BJ (cell line): ENCODE data around the gene HNRNPA0. TPM values are rescaled to one million over a fixed set of nuclear protein-coding genes. Genes with fewer than 3 reads are reported as not detected.

Source experiments
- CTCF ChIA-PET: fragments of 350-600 bp; formaldehyde crosslinking; extraction: SDS; loops from one replicate; lab custom pipeline; 2021; ENCODE audit warnings: antibody characterized with exemption, inconsistent platforms; lab: Yijun Ruan, JAX
- POLR2A ChIA-PET: fragments of 300-600 bp; sonication (Branson Sonifier 250); formaldehyde crosslinking; extraction: SDS; loops from one replicate; lab custom pipeline; 2021; ENCODE audit warnings: antibody characterized with exemption; lab: Charles Lee
- DNase-seq: peaks from one replicate; pipeline ENCODE4 v3.0.0-alpha.2; 2011; ENCODE audit warnings: low read depth
- H3K27me3 ChIP-seq: 2 replicates; pipeline ENCODE4 v1.6.0; 2011; ENCODE audit warnings: low read length; ENCODE audit not compliant: control insufficient read depth, insufficient read depth
- H3K36me3 ChIP-seq: 2 replicates; pipeline ENCODE4 v1.5.1; 2011; ENCODE audit warnings: low read length; ENCODE audit not compliant: control insufficient read depth, insufficient read depth
- H3K4me3 ChIP-seq: 2 replicates; pipeline ENCODE4 v1.5.1; 2011; ENCODE audit warnings: low read depth, mild to moderate bottlenecking, control low read depth, low read length
- CTCF ChIP-seq: IDR thresholded peaks from 2 replicates; pipeline ENCODE4 v1.5.1; 2011; ENCODE audit warnings: low read depth, mild to moderate bottlenecking, control low read depth, inconsistent platforms, low read length, moderate library complexity; ENCODE audit not compliant: insufficient read depth
- polyA plus RNA-seq: library from polyadenylated mRNA; depleted of rRNA; stranded (reverse); fragments of >200 nt; gene quantifications from 2 replicates; pipeline ENCODE4 v1.2.3, GENCODE V29; 2011

The HNRNPA0 gene
- polyA plus RNA-seq, 1 experiment, result 10.2 TPM

- H3K4me3 ChIP-seq, result no peak overlapping the region
- no peaks in the 10 kb centered on the region for H3K27me3 ChIP-seq
- CTCF ChIA-PET, result interaction anchor here (1.1 kb wide), 1 partner anchor 10 kb away, joined by 3 read pairs; no protein-coding TSS in a partner anchor
- DNase-seq, result no peak
- H3K36me3 ChIP-seq, result no peaks in the 10 kb centered on the region
- POLR2A ChIA-PET, result no interaction called here
- no peak for TF ChIP-seq CTCF
Observed at GRCh38 chr5:137708796-137709559, 45.2 kb downstream of the HNRNPA0 start.

GRCh38 chr5:137708062-137708461, 46.1 kb downstream of the HNRNPA0 start:
- Histone ChIP-seq H3K27me3 (no peaks in the 10 kb centered on the region), H3K4me3 (no peak overlapping the region), H3K36me3 (no peaks in the 10 kb centered on the region)
- CTCF ChIA-PET, result interaction anchor here (0.9 kb wide), 1 partner anchor 34 kb away, joined by 3 read pairs; no protein-coding TSS in a partner anchor
- POLR2A ChIA-PET, result no interaction called here
- no peak for TF ChIP-seq CTCF
- DNase-seq, result no peak

- H3K4me3 ChIP-seq, result no peak overlapping the region
- TF ChIP-seq CTCF, result no peak
- H3K27me3 ChIP-seq, result no peaks in the 10 kb centered on the region
- POLR2A ChIA-PET, result no interaction called here
- H3K36me3 ChIP-seq, result no peaks in the 10 kb centered on the region
- no peak for DNase-seq
- CTCF ChIA-PET, result interaction anchor here (0.7 kb wide), 1 partner anchor 40 kb away, joined by 3 read pairs; no protein-coding TSS in a partner anchor
Observed at GRCh38 chr5:137706841-137707240, 47.3 kb downstream of the HNRNPA0 start.

GRCh38 chr5:137705106-137705505, 49.1 kb downstream of the HNRNPA0 start:
- ChIA-PET POLR2A (no interaction called here), CTCF (no interaction called here)
- Histone ChIP-seq H3K4me3 (no peak overlapping the region), H3K36me3 (no peaks in the 10 kb centered on the region), H3K27me3 (no peaks in the 10 kb centered on the region)
- no peak for TF ChIP-seq CTCF
- no peak for DNase-seq

DNA sequence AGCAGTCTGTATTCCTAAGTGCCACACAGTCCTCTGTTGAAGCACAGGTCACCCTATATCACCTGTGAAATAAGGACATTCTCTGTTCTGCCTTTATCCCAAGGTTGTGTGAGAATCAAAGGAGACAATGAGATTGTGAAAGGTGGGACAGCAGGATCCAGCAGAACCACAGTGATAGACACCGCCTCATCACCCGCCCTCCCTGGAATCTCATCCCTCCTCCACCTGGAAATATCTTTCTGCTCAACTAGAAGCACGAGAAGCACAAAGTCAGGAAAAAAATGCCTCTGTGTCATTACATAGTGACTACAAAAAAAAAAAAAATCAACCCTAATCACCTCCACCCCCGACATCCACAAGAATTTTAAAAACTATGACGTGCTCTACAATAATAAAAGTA, 50.6 kb downstream of the HNRNPA0 start:
- ChIA-PET POLR2A (no interaction called here), CTCF (no interaction called here)
- H3K4me3 ChIP-seq, result no peak overlapping the region
- no peak for DNase-seq
- no peaks in the 10 kb centered on the region for H3K36me3 ChIP-seq
- H3K27me3 ChIP-seq, result no peaks in the 10 kb centered on the region
- TF ChIP-seq CTCF, result no peak
